HCT116 (cell line): Measurements from ENCODE around the gene MYORG. TPM values are rescaled to one million over a fixed set of nuclear protein-coding genes. Genes with fewer than 3 reads are reported as not detected.

ENCODE experiments used
- ATAC-seq: fragments of 200-7000 bp; cut with Tn5 transposase; 2 replicates; pipeline ENCODE4 v1.9.1; 2020; ENCODE audit warnings: mild to moderate bottlenecking, moderate library complexity
- BruUV-seq: library from RNA; stranded (reverse); fragments of 400-500 nt; replicated peaks from 2 replicates; lab custom pipeline; 2021; lab: Mats Ljungman, UMichigan
- CTCF ChIA-PET: fragments of 300-600 bp; sonication (Branson Sonifier 250); formaldehyde crosslinking; loops from one replicate; lab custom pipeline; 2021; ENCODE audit warnings: antibody characterized with exemption; lab: Charles Lee
- POLR2A ChIA-PET: fragments of 300-600, 350-600 bp; sonication (Branson Sonifier 250); formaldehyde crosslinking; loops from one replicate; lab custom pipeline; 2021; ENCODE audit warnings: antibody characterized with exemption; lab: Charles Lee
- RAD21 ChIA-PET, 2 experiments: fragments of 300-600 bp; sonication (Branson Sonifier 250); formaldehyde crosslinking; loops; one replicate each; lab custom pipeline; 2023; ENCODE audit warnings: low total read pairs in 2 of 2; ENCODE audit not compliant: uncharacterized antibody in 2 of 2, unreplicated experiment in 2 of 2, low non-redundant PET in 1 of 2; lab: Charles Lee
- DNase-seq: peaks from one replicate; pipeline ENCODE4 v3.0.0-alpha.2; 2010; ENCODE audit warnings: low read depth, low spot score
- H2AFZ ChIP-seq: fragments of 200-600 bp; shearing (Covaris generic), sonication (generic); 2 replicates; pipeline ENCODE4 v1.6.1; 2017; ENCODE audit warnings: low read depth, mixed run types, mixed read lengths, antibody characterized with exemption, low read length; ENCODE audit not compliant: poor library complexity, severe bottlenecking
- H3K27ac ChIP-seq: 2 replicates; pipeline ENCODE4 v1.5.1; 2012; ENCODE audit warnings: low read depth, low read length
- H3K27me3 ChIP-seq: fragments of 200-600 bp; sonication (generic); 2 replicates; pipeline ENCODE4 v1.6.1; 2016; ENCODE audit warnings: mixed run types, low read length, mixed read lengths; ENCODE audit not compliant: insufficient read depth
- H3K36me3 ChIP-seq, 2 experiments: fragments of 200-500 bp in 1 of 2; fragments of 200-600 bp in 1 of 2; sonication (Bioruptor generic) in 1 of 2; sonication (generic) in 1 of 2; 2 replicates each; pipeline versions ENCODE4 v1.5.1 to v1.6.1; 2014 to 2016; ENCODE audit warnings: low read length in 2 of 2, inconsistent platforms in 1 of 2, mixed read lengths in 1 of 2, mixed run types in 1 of 2; ENCODE audit not compliant: insufficient read depth in 2 of 2, control insufficient read depth in 1 of 2
- H3K4me1 ChIP-seq, 2 experiments: fragments of 200-600 bp in 1 of 2; sonication (generic) in 1 of 2; 2 replicates each; pipeline versions ENCODE4 v1.5.1 to v1.6.1; 2012 to 2017; ENCODE audit warnings: low read length in 2 of 2, inconsistent platforms in 1 of 2, mild to moderate bottlenecking in 1 of 2, mixed read lengths in 1 of 2, mixed run types in 1 of 2, moderate library complexity in 1 of 2; ENCODE audit not compliant: insufficient read depth in 2 of 2, control insufficient read depth in 1 of 2
- H3K4me2 ChIP-seq: fragments of 200-600 bp; sonication (generic); 2 replicates; pipeline ENCODE4 v1.6.1; 2017; ENCODE audit warnings: mixed run types, low read length, mixed read lengths
- H3K4me3 ChIP-seq, 2 experiments: fragments of 200-600 bp in 1 of 2; sonication (generic) in 1 of 2; replicated peaks in 1 of 2; 2 replicates each; pipeline ENCODE4 v1.5.1; 2011 to 2016; ENCODE audit warnings: low read length in 2 of 2, control low read depth in 1 of 2, low read depth in 1 of 2, mild to moderate bottlenecking in 1 of 2, mixed read lengths in 1 of 2, mixed run types in 1 of 2
- H3K79me2 ChIP-seq: fragments of 200-600 bp; sonication (generic); 2 replicates; pipeline ENCODE4 v1.6.1; 2017; ENCODE audit warnings: mild to moderate bottlenecking, mixed run types, low read length, moderate library complexity, mixed read lengths; ENCODE audit not compliant: insufficient read depth
- H3K9ac ChIP-seq: fragments of 200-600 bp; sonication (generic); 2 replicates; pipeline ENCODE4 v1.6.1; 2016; ENCODE audit warnings: low read length, mixed read lengths
- H3K9me2 ChIP-seq: fragments of 200-600 bp; sonication (generic), shearing (Covaris generic); 2 replicates; pipeline ENCODE4 v1.6.1; 2017; ENCODE audit warnings: mixed run types, mild to moderate bottlenecking, moderate library complexity; ENCODE audit not compliant: insufficient read depth
- H3K9me3 ChIP-seq, 2 experiments: fragments of 200-500 bp in 1 of 2; fragments of 200-600 bp in 1 of 2; sonication (Bioruptor generic) in 1 of 2; sonication (generic) in 1 of 2; 2 replicates each; pipeline ENCODE4 v1.6.1; 2014 to 2017; ENCODE audit warnings: low read length in 2 of 2, mixed read lengths in 2 of 2, inconsistent platforms in 1 of 2, low read depth in 1 of 2, mild to moderate bottlenecking in 1 of 2, mixed run types in 1 of 2, moderate library complexity in 1 of 2; ENCODE audit not compliant: control insufficient read depth in 1 of 2, insufficient read depth in 1 of 2
- H4K20me1 ChIP-seq: fragments of 200-600 bp; sonication (generic), shearing (Covaris generic); 2 replicates; pipeline ENCODE4 v1.6.1; 2017; ENCODE audit warnings: mixed run types, mild to moderate bottlenecking, moderate library complexity; ENCODE audit not compliant: insufficient read depth
- CEBPB ChIP-seq: IDR thresholded peaks from 2 replicates; pipeline ENCODE4 v1.6.1; 2012; ENCODE audit warnings: low read depth
- CTCF ChIP-seq, 3 experiments: fragments of 200-600 bp in 1 of 3; sonication (generic) in 1 of 3; IDR thresholded peaks in 2 of 3; conservative IDR thresholded peaks in 1 of 3; 2 replicates each; pipeline ENCODE4 v1.5.1; 2012 to 2017; ENCODE audit warnings: low read depth in 2 of 3, low read length in 2 of 3, antibody characterized with exemption in 1 of 3, borderline replicate concordance in 1 of 3, control low read depth in 1 of 3, mild to moderate bottlenecking in 1 of 3, mixed read lengths in 1 of 3, mixed run types in 1 of 3, moderate library complexity in 1 of 3; ENCODE audit not compliant: insufficient read depth in 1 of 3
- ELF1 ChIP-seq: IDR thresholded peaks from 2 replicates; pipeline ENCODE4 v1.6.1; 2012; ENCODE audit warnings: low read depth, borderline replicate concordance
- RAD21 ChIP-seq: IDR thresholded peaks from 2 replicates; pipeline ENCODE4 v1.6.1; 2012; ENCODE audit warnings: low read depth, mild to moderate bottlenecking
- SIN3A ChIP-seq: IDR thresholded peaks from 2 replicates; pipeline ENCODE4 v1.6.1; 2012; ENCODE audit warnings: low read depth
- SP1 ChIP-seq: IDR thresholded peaks from 2 replicates; pipeline ENCODE4 v1.6.1; 2012; ENCODE audit warnings: low read depth
- ZNF274 ChIP-seq: fragments of 200-500 bp; sonication (Bioruptor generic); IDR thresholded peaks from 2 replicates; pipeline ENCODE4 v1.6.1; 2014; ENCODE audit warnings: mild to moderate bottlenecking, low read depth, low read length, inconsistent platforms
- intact Hi-C: fragments of 100-400 bp; cut with micrococcal nuclease; formaldehyde crosslinking; loops from 2 replicates; pipeline ENCODE4 v1.10.0; 2022
- total RNA-seq: library from RNA; stranded (reverse); gene quantifications from one replicate; pipeline ENCODE4 v1.2.1, GENCODE V29; 2021; ENCODE audit not compliant: unreplicated experiment

Gene MYORG
- total RNA-seq, 1 experiment from 2014 or later: 8.5 TPM

GRCh38 chr9:34332076-34332964 is 44.4 kb downstream of the MYORG start:
- CTCF ChIA-PET: interaction anchor here (0.6 to 4.7 kb wide), 7 partner anchors 41 to 272 kb away, joined by 3 to 54 read pairs (median 4); partner anchors contain the start of gene MYORG
- intact Hi-C loops: loop anchor here (1.0 to 5.0 kb wide), 4 partner anchors 47 to 270 kb away; no protein-coding TSS in a partner anchor
- no peaks in the 10 kb centered on the region for H3K9me3 ChIP-seq
- no peaks in the 10 kb centered on the region for H3K36me3 ChIP-seq
- H3K4me3 ChIP-seq: no peak overlapping the region
- ATAC-seq: no peak
- H3K79me2 ChIP-seq: peaks cover 75% of the 10 kb centered on the region
- no peaks in the 10 kb centered on the region for H3K27me3 ChIP-seq
- no peak overlapping the region for H2AFZ ChIP-seq
- DNase-seq: peak; percentile 28
- TF ChIP-seq SIN3A: 0 out of 2 replicates have a peak, but pooled peaks have one; percentile 36
- no peak for TF ChIP-seq SP1
- TF ChIP-seq CTCF (IDR thresholded peaks at IDR 0.05 in 2 of 3, conservative IDR thresholded peaks at IDR 0.05 in 1 of 3; ENCODE audit: borderline replicate concordance in 1 of 3, insufficient read depth in 1 of 3, low read depth in 2 of 3, low read length in 2 of 3): peak; percentile 40 to 71 (median 58)
- no peak for TF ChIP-seq CEBPB
- TF ChIP-seq ZNF274: no peak
- TF ChIP-seq RAD21: peak; percentile 81
- TF ChIP-seq ELF1: no peak
- no peaks in the 10 kb centered on the region for H3K9me2 ChIP-seq
- RAD21 ChIA-PET: no interaction called here
- H3K9ac ChIP-seq: no peak overlapping the region
- no TSS peak for BruUV-seq
- H3K4me1 ChIP-seq: peaks cover 8 to 23% of the 10 kb centered on the region in 2 experiments; a peak in 3 of 4 replicates
- no peak overlapping the region for H3K27ac ChIP-seq
- peak overlapping the region; percentile 28; the same call in 1 of the 2 replicates for H3K4me2 ChIP-seq
- POLR2A ChIA-PET: interaction anchor here (1.4 kb wide), 1 partner anchor 45 kb away, joined by 4 read pairs; the partner anchor contains the start of gene MYORG
- H4K20me1 ChIP-seq: no peaks in the 10 kb centered on the region
